Fibroblast of lung (primary cell): ENCODE measurements around the gene POLR2L. TPM values are rescaled to one million over a fixed set of nuclear protein-coding genes. Genes with fewer than 3 reads are reported as not detected.

Experiments
- DNase-seq, 2 donors: peaks; one replicate each; pipeline versions ENCODE4 v3.0.0 to v3.0.0-alpha.2; 2010; ENCODE audit warnings: low read depth in 2 of 2
- H2AFZ ChIP-seq: 2 replicates; pipeline ENCODE4 v1.5.1; 2012; ENCODE audit warnings: low read length, control low read depth, inconsistent platforms
- H3K27ac ChIP-seq: 2 replicates; pipeline ENCODE4 v1.5.1; 2011; ENCODE audit warnings: low read length, control low read depth; ENCODE audit not compliant: insufficient read depth
- H3K27me3 ChIP-seq: 2 replicates; pipeline ENCODE4 v1.5.1; 2011; ENCODE audit warnings: mild to moderate bottlenecking, low read length; ENCODE audit not compliant: control insufficient read depth, insufficient read depth
- H3K36me3 ChIP-seq: 2 replicates; pipeline ENCODE4 v1.5.1; 2011; ENCODE audit warnings: low read length; ENCODE audit not compliant: control insufficient read depth, insufficient read depth
- H3K4me1 ChIP-seq: 2 replicates; pipeline ENCODE4 v1.5.1; 2011; ENCODE audit warnings: low read length; ENCODE audit not compliant: control insufficient read depth, insufficient read depth; ENCODE audit errors: extremely low read depth
- H3K4me2 ChIP-seq: 2 replicates; pipeline ENCODE4 v1.5.1; 2011; ENCODE audit warnings: low read length, control low read depth; ENCODE audit not compliant: insufficient read depth; ENCODE audit errors: extremely low read depth
- H3K4me3 ChIP-seq, 4 experiments: fragments of 200-600 bp in 1 of 4; sonication (generic) in 1 of 4; replicated peaks in 1 of 4; 2 replicates each; pipeline ENCODE4 v1.5.1; 2011 to 2016; ENCODE audit warnings: low read length in 4 of 4, low read depth in 3 of 4, mild to moderate bottlenecking in 3 of 4, control low read depth in 2 of 4, inconsistent platforms in 1 of 4, mixed read lengths in 1 of 4; ENCODE audit not compliant: insufficient read depth in 1 of 4; ENCODE audit errors: control extremely low read depth in 1 of 4
- H3K79me2 ChIP-seq: 2 replicates; pipeline ENCODE4 v1.5.1; 2012; ENCODE audit warnings: mild to moderate bottlenecking, low read length, inconsistent platforms; ENCODE audit not compliant: control insufficient read depth, insufficient read depth
- H3K9ac ChIP-seq: 2 replicates; pipeline ENCODE4 v1.5.1; 2011; ENCODE audit warnings: mild to moderate bottlenecking, low read length, control low read depth; ENCODE audit not compliant: insufficient read depth
- H3K9me3 ChIP-seq: 2 replicates; pipeline ENCODE4 v1.5.1; 2012; ENCODE audit warnings: low read depth, low read length; ENCODE audit not compliant: control insufficient read depth, insufficient read depth
- H4K20me1 ChIP-seq: 2 replicates; pipeline ENCODE4 v1.5.1; 2011; ENCODE audit warnings: low read length; ENCODE audit not compliant: control insufficient read depth, insufficient read depth; ENCODE audit errors: extremely low read depth
- EZH2 ChIP-seq: IDR thresholded peaks from 2 replicates; pipeline ENCODE4 v1.5.1; 2012; ENCODE audit warnings: low read length, control low read depth, mild to moderate bottlenecking; ENCODE audit errors: missing control alignments
- polyA plus RNA-seq, 2 donors: library from polyadenylated mRNA; depleted of rRNA in 1 of 2; stranded (reverse) in 1 of 2; unstranded in 1 of 2; fragments of >200 nt; gene quantifications; 2 replicates each; pipeline ENCODE4 v1.2.1, GENCODE V29; 2011 to 2012; ENCODE audit warnings: missing spikeins in 1 of 2
- total RNA-seq: library from RNA; depleted of rRNA; stranded (reverse); fragments of >200 nt; gene quantifications from 2 replicates; pipeline ENCODE4 v1.2.1, GENCODE V29; 2014
- TF ChIP-seq, protein P1 (sequence below), 2 donors: IDR thresholded peaks in 1 of 2; conservative IDR thresholded peaks in 1 of 2; 1 replicate in 1 of 2; 2 replicates in 1 of 2; pipeline ENCODE4 v1.5.1; 2011 to 2012; ENCODE audit warnings: low read length in 2 of 2, control low read depth in 1 of 2, inconsistent platforms in 1 of 2, low read depth in 1 of 2, mild to moderate bottlenecking in 1 of 2

POLR2L gene
- total and polyA plus RNA-seq, 2 donors (not counting 1 experiment from before 2014, with no cell fraction given) = 181 to 196 TPM

GRCh38 chr11:820655-821511, 21.4 kb downstream of the POLR2L start:
- peak overlapping the region; percentile 31 for H3K27ac ChIP-seq
- H3K9me3 ChIP-seq = no peaks in the 10 kb centered on the region
- H3K9ac ChIP-seq = peak overlapping the region; percentile 17
- H4K20me1 ChIP-seq = no peaks in the 10 kb centered on the region
- peak overlapping the region; percentile 83 for H3K4me2 ChIP-seq
- H3K79me2 ChIP-seq = peaks cover 16% of the 10 kb centered on the region
- peaks cover 15% of the 10 kb centered on the region for H3K36me3 ChIP-seq
- peaks cover 20% of the 10 kb centered on the region for H3K4me1 ChIP-seq
- DNase-seq = peak in 1 of 2 donors; percentile 70
- TF ChIP-seq, protein P1, sequence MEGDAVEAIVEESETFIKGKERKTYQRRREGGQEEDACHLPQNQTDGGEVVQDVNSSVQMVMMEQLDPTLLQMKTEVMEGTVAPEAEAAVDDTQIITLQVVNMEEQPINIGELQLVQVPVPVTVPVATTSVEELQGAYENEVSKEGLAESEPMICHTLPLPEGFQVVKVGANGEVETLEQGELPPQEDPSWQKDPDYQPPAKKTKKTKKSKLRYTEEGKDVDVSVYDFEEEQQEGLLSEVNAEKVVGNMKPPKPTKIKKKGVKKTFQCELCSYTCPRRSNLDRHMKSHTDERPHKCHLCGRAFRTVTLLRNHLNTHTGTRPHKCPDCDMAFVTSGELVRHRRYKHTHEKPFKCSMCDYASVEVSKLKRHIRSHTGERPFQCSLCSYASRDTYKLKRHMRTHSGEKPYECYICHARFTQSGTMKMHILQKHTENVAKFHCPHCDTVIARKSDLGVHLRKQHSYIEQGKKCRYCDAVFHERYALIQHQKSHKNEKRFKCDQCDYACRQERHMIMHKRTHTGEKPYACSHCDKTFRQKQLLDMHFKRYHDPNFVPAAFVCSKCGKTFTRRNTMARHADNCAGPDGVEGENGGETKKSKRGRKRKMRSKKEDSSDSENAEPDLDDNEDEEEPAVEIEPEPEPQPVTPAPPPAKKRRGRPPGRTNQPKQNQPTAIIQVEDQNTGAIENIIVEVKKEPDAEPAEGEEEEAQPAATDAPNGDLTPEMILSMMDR (conservative IDR thresholded peaks at IDR 0.05 in 1 of 2, IDR thresholded peaks at IDR 0.05 in 1 of 2; ENCODE audit: low read depth in 1 of 2, low read length in 2 of 2) = no peak
- no peak for TF ChIP-seq EZH2
- H3K27me3 ChIP-seq = no peaks in the 10 kb centered on the region
- no peak overlapping the region for H2AFZ ChIP-seq
- H3K4me3 ChIP-seq = peak overlapping the region; percentile 58 to 81 (median 75)

DNA sequence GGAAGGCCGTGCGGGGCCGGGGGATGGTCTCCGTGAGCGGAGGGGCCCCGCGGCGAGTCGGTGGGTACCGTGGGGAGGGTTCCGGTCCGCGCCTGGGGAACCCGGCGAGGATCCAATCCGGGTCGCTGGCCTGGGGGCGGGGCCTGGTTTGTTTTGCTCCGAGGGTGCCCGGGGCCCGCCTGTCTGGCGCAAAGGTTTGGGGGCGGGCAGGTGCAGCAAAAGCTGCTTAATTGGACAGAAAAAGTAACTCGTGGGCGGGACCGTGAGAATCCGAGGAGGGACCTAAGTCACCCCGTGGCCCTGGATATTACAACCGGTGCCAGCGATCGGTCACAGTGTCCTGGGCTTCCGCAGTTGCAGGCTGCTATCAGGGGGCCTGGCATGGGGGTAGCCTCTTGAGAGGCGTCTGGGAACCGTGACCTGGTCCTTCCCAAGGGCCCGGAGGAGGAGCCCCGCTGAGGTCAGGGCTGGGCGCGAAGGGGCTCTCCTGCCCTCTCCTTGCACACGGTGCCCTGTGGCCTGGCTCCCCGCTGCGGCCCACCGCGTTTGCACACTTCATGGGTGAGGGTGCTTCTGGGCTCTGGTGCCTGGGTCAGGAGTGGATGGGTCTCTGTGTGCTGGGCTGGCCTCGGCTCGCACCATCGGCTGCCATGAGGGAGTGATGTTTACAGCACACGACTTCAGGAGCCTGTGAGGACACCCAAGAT, 22.2 kb downstream of the POLR2L start:
- no peaks in the 10 kb centered on the region for H4K20me1 ChIP-seq
- H3K4me2 ChIP-seq = peak overlapping the region; percentile 83
- TF ChIP-seq, protein P1 (conservative IDR thresholded peaks at IDR 0.05 in 1 of 2, IDR thresholded peaks at IDR 0.05 in 1 of 2; ENCODE audit: low read depth in 1 of 2, low read length in 2 of 2) = no peak
- no peak for TF ChIP-seq EZH2
- no peaks in the 10 kb centered on the region for H3K9me3 ChIP-seq
- H3K79me2 ChIP-seq = peaks cover 16% of the 10 kb centered on the region
- H3K27me3 ChIP-seq = no peaks in the 10 kb centered on the region
- peaks cover 15% of the 10 kb centered on the region for H3K36me3 ChIP-seq
- peak; percentile 57 to 70 for DNase-seq
- peaks cover 20% of the 10 kb centered on the region for H3K4me1 ChIP-seq
- H3K27ac ChIP-seq = peak overlapping the region; percentile 82
- H3K4me3 ChIP-seq = peak overlapping the region; percentile 58 to 81 (median 75)
- H3K9ac ChIP-seq = peak overlapping the region; percentile 90
- no peak overlapping the region for H2AFZ ChIP-seq
